HepG2 (cell line): ENCODE data around the gene PFDN5. TPM values are rescaled to one million over a fixed set of nuclear protein-coding genes. Genes with fewer than 3 reads are reported as not detected.

Experiments used
- ATAC-seq: fragments of 200-7000 bp; cut with Tn5 transposase; 3 replicates; pipeline ENCODE4 v1.9.1; 2020; ENCODE audit warnings: mild to moderate bottlenecking, moderate library complexity
- BruUV-seq: library from RNA; stranded (reverse); fragments of 400-500 nt; replicated peaks from 2 replicates; lab custom pipeline; 2021; lab: Mats Ljungman, UMichigan
- CTCF ChIA-PET: fragments of 300-600 bp; formaldehyde crosslinking; extraction: SDS; loops from one replicate; lab custom pipeline; 2021; ENCODE audit warnings: low total read pairs, inconsistent platforms, low intra/inter-chr PET ratio; lab: Yijun Ruan, JAX
- POLR2A ChIA-PET: fragments of 350-600 bp; sonication (Branson Sonifier 250); formaldehyde crosslinking; loops from one replicate; lab custom pipeline; 2020; ENCODE audit warnings: antibody characterized with exemption, inconsistent platforms; lab: Yijun Ruan, JAX
- DNase-seq: peaks from one replicate; pipeline ENCODE4 v3.0.0-alpha.2; 2015; ENCODE audit warnings: low spot score
- FAIRE-seq: peaks from 3 replicates; lab custom pipeline; 2011; peaks lifted over from hg19 to GRCh38; lab: Jason Lieb, UNC
- H2AFZ ChIP-seq: one replicate; pipeline ENCODE4 v1.6.1; 2011; ENCODE audit warnings: low read length, inconsistent platforms
- H3K27ac ChIP-seq: fragments of 300-600 bp; 3 replicates; pipeline ENCODE4 v1.8.0; 2011; ENCODE audit warnings: mixed run types, mild to moderate bottlenecking, mixed read lengths, low read length, inconsistent platforms; ENCODE audit not compliant: insufficient read depth; ENCODE audit errors: extremely low read length
- H3K27me3 ChIP-seq, 2 experiments: fragments of 200-600 bp in 1 of 2; 2 replicates in 1 of 2; 3 replicates in 1 of 2; pipeline versions ENCODE4 v1.6.0 to v1.8.0; 2011; ENCODE audit warnings: low read length in 2 of 2, mild to moderate bottlenecking in 2 of 2, moderate library complexity in 2 of 2, inconsistent platforms in 1 of 2; ENCODE audit not compliant: insufficient read depth in 2 of 2, control insufficient read depth in 1 of 2
- H3K36me3 ChIP-seq, 2 experiments: fragments of 200-600 bp in 1 of 2; replicated peaks in 1 of 2; 2 replicates in 1 of 2; 3 replicates in 1 of 2; pipeline versions ENCODE4 v1.5.1 to v1.8.0; 2011; ENCODE audit warnings: low read length in 2 of 2, inconsistent platforms in 1 of 2; ENCODE audit not compliant: insufficient read depth in 2 of 2, control insufficient read depth in 1 of 2
- H3K4me1 ChIP-seq: 2 replicates; pipeline ENCODE4 v1.5.1; 2012; ENCODE audit warnings: low read length, inconsistent platforms; ENCODE audit not compliant: insufficient read depth
- H3K4me2 ChIP-seq: 2 replicates; pipeline ENCODE4 v1.6.0; 2011; ENCODE audit warnings: low read depth, low read length, inconsistent platforms
- H3K4me3 ChIP-seq, 3 experiments: fragments of 200-600 bp in 1 of 3; sonication (generic), shearing (Covaris generic) in 1 of 3; replicated peaks in 1 of 3; 2 replicates each; pipeline ENCODE4 v1.5.1; 2011 to 2016; ENCODE audit warnings: low read length in 3 of 3, inconsistent platforms in 2 of 3, low read depth in 2 of 3, mild to moderate bottlenecking in 2 of 3, control low read depth in 1 of 3, mixed read lengths in 1 of 3; ENCODE audit not compliant: insufficient read depth in 1 of 3
- H3K79me2 ChIP-seq: one replicate; pipeline ENCODE4 v1.6.1; 2011; ENCODE audit warnings: low read length, inconsistent platforms; ENCODE audit not compliant: insufficient read depth
- H3K9ac ChIP-seq: 2 replicates; pipeline ENCODE4 v1.6.0; 2011; ENCODE audit warnings: mild to moderate bottlenecking, low read depth, low read length, inconsistent platforms; ENCODE audit not compliant: insufficient read depth
- H3K9me3 ChIP-seq: 2 replicates; pipeline ENCODE4 v1.5.1; 2012; ENCODE audit warnings: mild to moderate bottlenecking, low read length
- H4K20me1 ChIP-seq: 2 replicates; pipeline ENCODE4 v1.6.0; 2011; ENCODE audit warnings: inconsistent platforms, mild to moderate bottlenecking, low read length, moderate library complexity; ENCODE audit not compliant: insufficient read depth
- MEIS1 ChIP-seq: sonication (generic); formaldehyde crosslinking; IDR thresholded peaks from 2 replicates; pipeline ENCODE4 v1.9.0; 2021; ENCODE audit warnings: mild to moderate bottlenecking, missing genetic modification reagents, moderate library complexity, borderline replicate concordance
- PHF5A ChIP-seq: IDR thresholded peaks from one replicate; pipeline ENCODE4 v1.6.1; 2018; ENCODE audit warnings: low read depth, missing genetic modification reagents; ENCODE audit not compliant: unreplicated experiment
- REXO4 ChIP-seq: sonication (generic); formaldehyde crosslinking; IDR thresholded peaks from 2 replicates; pipeline ENCODE4 v1.8.0; 2022; ENCODE audit warnings: missing genetic modification reagents, mild to moderate bottlenecking, borderline replicate concordance
- SUZ12 ChIP-seq: fragments of 150-350 bp; IDR thresholded peaks from 2 replicates; pipeline ENCODE4 v1.6.1; 2014; ENCODE audit warnings: low read depth, low read length
- SYNCRIP ChIP-seq: fragments of 200-400 bp; formaldehyde crosslinking; IDR thresholded peaks from 2 replicates; pipeline ENCODE4 v1.6.1; 2018; ENCODE audit warnings: mild to moderate bottlenecking, low read depth, low read length; ENCODE audit not compliant: insufficient read depth
- ZNF451 ChIP-seq: sonication (generic); formaldehyde crosslinking; IDR thresholded peaks from 2 replicates; pipeline ENCODE4 v1.5.0; 2020; ENCODE audit warnings: mild to moderate bottlenecking, missing genetic modification reagents
- ZNF776 ChIP-seq: sonication (generic); formaldehyde crosslinking; IDR thresholded peaks from 2 replicates; pipeline ENCODE4 v1.4.0; 2020; ENCODE audit warnings: mild to moderate bottlenecking, missing genetic modification reagents
- WGBS: methylation state at CpG from one replicate; pipeline ENCODE4 v1.1.6; 2017; ENCODE audit warnings: low lambda C conversion rate; 5-methylcytosine and 5-hydroxymethylcytosine counted together
- in situ Hi-C: cut with HindIII; loops from 2 replicates; pipeline ENCODE4 v1.10.0; 2017; ENCODE audit warnings: low pct_unique_long_range_greater_than_20kb; ENCODE audit not compliant: extremely low pct_ligation_motif_present
- intact Hi-C: fragments of 100-400 bp; cut with micrococcal nuclease; formaldehyde crosslinking; loops from one replicate; pipeline ENCODE4 v1.10.0; 2022; ENCODE audit not compliant: unreplicated experiment
- polyA plus RNA-seq, 8 experiments: library from polyadenylated mRNA; depleted of rRNA in 3 of 8; stranded (reverse) in 7 of 8; unstranded in 1 of 8; fragments of >200 nt; fragmentation: Illumina TruSeq in 4 of 8; extraction: Trizol in 4 of 8; gene quantifications; 2 replicates each; pipeline versions ENCODE4 v1.2.1 to v1.2.3, GENCODE V29; 2011 to 2016; ENCODE audit warnings: low read depth in 4 of 8, missing spikeins in 1 of 8, mixed read lengths in 1 of 8; ENCODE audit not compliant: insufficient read depth in 1 of 8
- total RNA-seq, 5 experiments: library from RNA; depleted of rRNA; stranded (reverse); fragments of >200 nt; fragmentation: Illumina TruSeq; extraction: Trizol; gene quantifications; 2 replicates each; pipeline ENCODE4 v1.2.3, GENCODE V29; 2016; ENCODE audit warnings: low read depth in 1 of 5
- TF ChIP-seq, protein P1 (sequence below): sonication (generic); formaldehyde crosslinking; IDR thresholded peaks from 2 replicates; pipeline ENCODE4 v1.4.0; 2020; ENCODE audit warnings: missing genetic modification reagents, mild to moderate bottlenecking, borderline replicate concordance
- TF ChIP-seq, protein P2 (sequence below): sonication (generic); formaldehyde crosslinking; IDR thresholded peaks from 2 replicates; pipeline ENCODE4 v1.8.0; 2022; ENCODE audit warnings: mild to moderate bottlenecking, missing genetic modification reagents
- TF ChIP-seq, protein P3 (sequence below): sonication (generic); formaldehyde crosslinking; IDR thresholded peaks from 2 replicates; pipeline ENCODE4 v1.5.0; 2020; ENCODE audit warnings: missing genetic modification reagents
- TF ChIP-seq, protein P4 (sequence below): IDR thresholded peaks from 2 replicates; pipeline ENCODE4 v1.6.1; 2018; ENCODE audit warnings: missing genetic modification reagents, mild to moderate bottlenecking, missing compliant biosample characterization

PFDN5 gene
- total and polyA plus RNA-seq, 2 of the 13 experiments (the other 11 are each of a cell fraction or from before 2014, with no cell fraction given): 449 to 462 TPM

DNA sequence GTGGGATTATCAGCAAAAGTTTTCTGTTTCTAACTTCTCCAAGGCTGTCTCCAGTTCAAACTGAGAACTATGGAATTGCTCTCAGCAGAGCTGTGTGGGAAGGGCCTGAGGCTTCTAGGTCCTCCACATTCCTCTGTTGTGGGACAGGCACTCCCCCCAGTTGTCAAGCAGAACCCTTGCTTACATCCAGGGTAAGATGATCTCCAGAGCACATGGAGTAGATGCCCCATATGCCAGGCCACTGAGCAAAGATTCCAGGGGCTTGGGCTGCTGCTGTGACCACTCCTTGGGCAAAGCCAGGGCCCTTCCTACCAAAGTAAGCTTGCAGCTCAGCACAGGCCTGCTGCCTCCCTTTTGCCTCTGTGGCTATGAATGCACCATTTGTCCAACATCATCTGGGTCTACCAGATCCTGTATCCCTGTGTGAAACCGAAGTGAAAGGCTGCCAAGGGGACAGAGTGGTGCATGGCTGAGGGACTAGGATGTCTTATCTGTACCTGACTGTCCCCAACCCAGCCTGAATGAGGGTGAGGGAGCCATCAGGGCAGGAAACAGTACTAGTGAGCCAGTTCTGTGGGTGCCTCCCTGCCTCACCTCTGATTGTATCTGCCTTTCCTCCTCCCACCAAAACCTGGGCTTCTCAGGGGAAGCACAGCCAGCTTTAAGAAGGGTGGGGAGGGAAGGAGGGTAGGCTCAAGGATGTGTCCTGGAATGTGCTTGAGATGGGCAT, 40.4 kb upstream of the PFDN5 start (continued):
- TF ChIP-seq, protein P1, sequence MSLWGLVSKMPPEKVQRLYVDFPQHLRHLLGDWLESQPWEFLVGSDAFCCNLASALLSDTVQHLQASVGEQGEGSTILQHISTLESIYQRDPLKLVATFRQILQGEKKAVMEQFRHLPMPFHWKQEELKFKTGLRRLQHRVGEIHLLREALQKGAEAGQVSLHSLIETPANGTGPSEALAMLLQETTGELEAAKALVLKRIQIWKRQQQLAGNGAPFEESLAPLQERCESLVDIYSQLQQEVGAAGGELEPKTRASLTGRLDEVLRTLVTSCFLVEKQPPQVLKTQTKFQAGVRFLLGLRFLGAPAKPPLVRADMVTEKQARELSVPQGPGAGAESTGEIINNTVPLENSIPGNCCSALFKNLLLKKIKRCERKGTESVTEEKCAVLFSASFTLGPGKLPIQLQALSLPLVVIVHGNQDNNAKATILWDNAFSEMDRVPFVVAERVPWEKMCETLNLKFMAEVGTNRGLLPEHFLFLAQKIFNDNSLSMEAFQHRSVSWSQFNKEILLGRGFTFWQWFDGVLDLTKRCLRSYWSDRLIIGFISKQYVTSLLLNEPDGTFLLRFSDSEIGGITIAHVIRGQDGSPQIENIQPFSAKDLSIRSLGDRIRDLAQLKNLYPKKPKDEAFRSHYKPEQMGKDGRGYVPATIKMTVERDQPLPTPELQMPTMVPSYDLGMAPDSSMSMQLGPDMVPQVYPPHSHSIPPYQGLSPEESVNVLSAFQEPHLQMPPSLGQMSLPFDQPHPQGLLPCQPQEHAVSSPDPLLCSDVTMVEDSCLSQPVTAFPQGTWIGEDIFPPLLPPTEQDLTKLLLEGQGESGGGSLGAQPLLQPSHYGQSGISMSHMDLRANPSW (CRISPR knock-in tag): no peak
- TF ChIP-seq ZNF776 (CRISPR knock-in tag): no peak
- no peak for TF ChIP-seq MEIS1 (CRISPR knock-in tag)
- TF ChIP-seq PHF5A (CRISPR knock-in tag): no peak
- no peak for TF ChIP-seq SYNCRIP
- TF ChIP-seq, protein P2, sequence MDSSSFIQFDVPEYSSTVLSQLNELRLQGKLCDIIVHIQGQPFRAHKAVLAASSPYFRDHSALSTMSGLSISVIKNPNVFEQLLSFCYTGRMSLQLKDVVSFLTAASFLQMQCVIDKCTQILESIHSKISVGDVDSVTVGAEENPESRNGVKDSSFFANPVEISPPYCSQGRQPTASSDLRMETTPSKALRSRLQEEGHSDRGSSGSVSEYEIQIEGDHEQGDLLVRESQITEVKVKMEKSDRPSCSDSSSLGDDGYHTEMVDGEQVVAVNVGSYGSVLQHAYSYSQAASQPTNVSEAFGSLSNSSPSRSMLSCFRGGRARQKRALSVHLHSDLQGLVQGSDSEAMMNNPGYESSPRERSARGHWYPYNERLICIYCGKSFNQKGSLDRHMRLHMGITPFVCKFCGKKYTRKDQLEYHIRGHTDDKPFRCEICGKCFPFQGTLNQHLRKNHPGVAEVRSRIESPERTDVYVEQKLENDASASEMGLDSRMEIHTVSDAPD (CRISPR knock-in tag): no peak
- TF ChIP-seq, all 625 proteins: peak for 0

DNA sequence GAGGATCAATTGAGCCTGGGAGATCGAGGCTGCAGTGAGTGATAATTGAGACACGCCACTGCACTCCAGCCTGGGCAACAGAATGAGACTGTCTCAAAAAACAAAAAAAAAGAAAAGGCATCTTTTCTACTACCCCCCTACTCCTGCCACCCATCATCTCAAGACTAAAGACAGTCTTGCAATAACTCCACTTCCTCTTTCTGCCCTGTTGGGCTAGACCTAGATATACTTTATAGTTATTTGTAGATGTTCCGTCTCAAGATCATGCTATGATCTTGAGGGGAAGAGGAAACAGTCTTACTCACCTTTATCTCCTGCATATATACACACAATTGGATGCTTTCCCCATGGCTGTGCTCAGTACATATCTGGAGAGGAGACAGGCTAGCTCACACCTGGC, 39.3 kb upstream of the PFDN5 start:
- Histone ChIP-seq H3K4me1 (peaks cover 20% of the 10 kb centered on the region), H3K4me2 (no peak overlapping the region)
- POLR2A ChIA-PET: interaction anchor here (1.3 kb wide), 1 partner anchor 13 kb away, joined by 3 read pairs; no protein-coding TSS in a partner anchor
- TF ChIP-seq SUZ12 (no peak), REXO4 (CRISPR knock-in tag) (no peak), ZNF451 (CRISPR knock-in tag) (no peak)
- TF ChIP-seq, protein P3, sequence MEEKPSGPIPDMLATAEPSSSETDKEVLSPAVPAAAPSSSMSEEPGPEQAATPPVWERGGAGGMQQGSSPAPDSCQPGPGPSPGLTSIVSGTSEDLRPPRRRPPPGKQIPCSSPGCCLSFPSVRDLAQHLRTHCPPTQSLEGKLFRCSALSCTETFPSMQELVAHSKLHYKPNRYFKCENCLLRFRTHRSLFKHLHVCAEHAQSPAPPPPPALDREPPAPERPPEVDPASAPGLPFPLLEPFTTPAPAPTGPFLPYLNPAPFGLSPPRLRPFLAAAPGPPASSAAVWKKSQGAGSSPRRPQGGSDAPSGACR (CRISPR knock-in tag): no peak
- TF ChIP-seq, protein P4, sequence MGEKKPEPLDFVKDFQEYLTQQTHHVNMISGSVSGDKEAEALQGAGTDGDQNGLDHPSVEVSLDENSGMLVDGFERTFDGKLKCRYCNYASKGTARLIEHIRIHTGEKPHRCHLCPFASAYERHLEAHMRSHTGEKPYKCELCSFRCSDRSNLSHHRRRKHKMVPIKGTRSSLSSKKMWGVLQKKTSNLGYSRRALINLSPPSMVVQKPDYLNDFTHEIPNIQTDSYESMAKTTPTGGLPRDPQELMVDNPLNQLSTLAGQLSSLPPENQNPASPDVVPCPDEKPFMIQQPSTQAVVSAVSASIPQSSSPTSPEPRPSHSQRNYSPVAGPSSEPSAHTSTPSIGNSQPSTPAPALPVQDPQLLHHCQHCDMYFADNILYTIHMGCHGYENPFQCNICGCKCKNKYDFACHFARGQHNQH (CRISPR knock-in tag): no peak
- TF ChIP-seq, all 625 proteins: peak for 0
- no peak for ATAC-seq
- Histone ChIP-seq H4K20me1 (no peaks in the 10 kb centered on the region), H3K36me3 (peaks cover 0 to 5% of the 10 kb centered on the region in 2 experiments; a peak in 2 of 5 replicates), H3K4me3 (no peak overlapping the region), H3K27me3 (no peaks in the 10 kb centered on the region), H3K79me2 (peaks cover 13% of the 10 kb centered on the region), H3K9me3 (no peaks in the 10 kb centered on the region), H3K27ac (no peak overlapping the region), H2AFZ (no peak overlapping the region), H3K9ac (no peak overlapping the region)
- 96% methylated on average over 3 of the region's 3 CpGs for WGBS
- in situ Hi-C loops (no loop called here), intact Hi-C loops (no loop called here)
- CTCF ChIA-PET: no interaction called here
- no peak for FAIRE-seq
- BruUV-seq: no TSS peak
- no peak for DNase-seq
